HCT116 (cell line): ENCODE measurements around the gene LIMS2. TPM values are rescaled to one million over a fixed set of nuclear protein-coding genes. Genes with fewer than 3 reads are reported as not detected.

Source experiments
- ATAC-seq: fragments of 200-7000 bp; cut with Tn5 transposase; 2 replicates; pipeline ENCODE4 v1.9.1; 2020; ENCODE audit warnings: mild to moderate bottlenecking, moderate library complexity
- BruUV-seq: library from RNA; stranded (reverse); fragments of 400-500 nt; replicated peaks from 2 replicates; lab custom pipeline; 2021; lab: Mats Ljungman, UMichigan
- CTCF ChIA-PET: fragments of 300-600 bp; sonication (Branson Sonifier 250); formaldehyde crosslinking; loops from one replicate; lab custom pipeline; 2021; ENCODE audit warnings: antibody characterized with exemption; lab: Charles Lee
- POLR2A ChIA-PET: fragments of 300-600, 350-600 bp; sonication (Branson Sonifier 250); formaldehyde crosslinking; loops from one replicate; lab custom pipeline; 2021; ENCODE audit warnings: antibody characterized with exemption; lab: Charles Lee
- RAD21 ChIA-PET, 2 experiments: fragments of 300-600 bp; sonication (Branson Sonifier 250); formaldehyde crosslinking; loops; one replicate each; lab custom pipeline; 2023; ENCODE audit warnings: low total read pairs in 2 of 2; ENCODE audit not compliant: uncharacterized antibody in 2 of 2, unreplicated experiment in 2 of 2, low non-redundant PET in 1 of 2; lab: Charles Lee
- DNase-seq: peaks from one replicate; pipeline ENCODE4 v3.0.0-alpha.2; 2010; ENCODE audit warnings: low read depth, low spot score
- H2AFZ ChIP-seq: fragments of 200-600 bp; shearing (Covaris generic), sonication (generic); 2 replicates; pipeline ENCODE4 v1.6.1; 2017; ENCODE audit warnings: low read depth, mixed run types, mixed read lengths, antibody characterized with exemption, low read length; ENCODE audit not compliant: poor library complexity, severe bottlenecking
- H3K27ac ChIP-seq: 2 replicates; pipeline ENCODE4 v1.5.1; 2012; ENCODE audit warnings: low read depth, low read length
- H3K27me3 ChIP-seq: fragments of 200-600 bp; sonication (generic); 2 replicates; pipeline ENCODE4 v1.6.1; 2016; ENCODE audit warnings: mixed run types, low read length, mixed read lengths; ENCODE audit not compliant: insufficient read depth
- H3K36me3 ChIP-seq, 2 experiments: fragments of 200-500 bp in 1 of 2; fragments of 200-600 bp in 1 of 2; sonication (Bioruptor generic) in 1 of 2; sonication (generic) in 1 of 2; 2 replicates each; pipeline versions ENCODE4 v1.5.1 to v1.6.1; 2014 to 2016; ENCODE audit warnings: low read length in 2 of 2, inconsistent platforms in 1 of 2, mixed read lengths in 1 of 2, mixed run types in 1 of 2; ENCODE audit not compliant: insufficient read depth in 2 of 2, control insufficient read depth in 1 of 2
- H3K4me1 ChIP-seq, 2 experiments: fragments of 200-600 bp in 1 of 2; sonication (generic) in 1 of 2; 2 replicates each; pipeline versions ENCODE4 v1.5.1 to v1.6.1; 2012 to 2017; ENCODE audit warnings: low read length in 2 of 2, inconsistent platforms in 1 of 2, mild to moderate bottlenecking in 1 of 2, mixed read lengths in 1 of 2, mixed run types in 1 of 2, moderate library complexity in 1 of 2; ENCODE audit not compliant: insufficient read depth in 2 of 2, control insufficient read depth in 1 of 2
- H3K4me2 ChIP-seq: fragments of 200-600 bp; sonication (generic); 2 replicates; pipeline ENCODE4 v1.6.1; 2017; ENCODE audit warnings: mixed run types, low read length, mixed read lengths
- H3K4me3 ChIP-seq, 2 experiments: fragments of 200-600 bp in 1 of 2; sonication (generic) in 1 of 2; replicated peaks in 1 of 2; 2 replicates each; pipeline ENCODE4 v1.5.1; 2011 to 2016; ENCODE audit warnings: low read length in 2 of 2, control low read depth in 1 of 2, low read depth in 1 of 2, mild to moderate bottlenecking in 1 of 2, mixed read lengths in 1 of 2, mixed run types in 1 of 2
- H3K79me2 ChIP-seq: fragments of 200-600 bp; sonication (generic); 2 replicates; pipeline ENCODE4 v1.6.1; 2017; ENCODE audit warnings: mild to moderate bottlenecking, mixed run types, low read length, moderate library complexity, mixed read lengths; ENCODE audit not compliant: insufficient read depth
- H3K9ac ChIP-seq: fragments of 200-600 bp; sonication (generic); 2 replicates; pipeline ENCODE4 v1.6.1; 2016; ENCODE audit warnings: low read length, mixed read lengths
- H3K9me2 ChIP-seq: fragments of 200-600 bp; sonication (generic), shearing (Covaris generic); 2 replicates; pipeline ENCODE4 v1.6.1; 2017; ENCODE audit warnings: mixed run types, mild to moderate bottlenecking, moderate library complexity; ENCODE audit not compliant: insufficient read depth
- H3K9me3 ChIP-seq, 2 experiments: fragments of 200-500 bp in 1 of 2; fragments of 200-600 bp in 1 of 2; sonication (Bioruptor generic) in 1 of 2; sonication (generic) in 1 of 2; 2 replicates each; pipeline ENCODE4 v1.6.1; 2014 to 2017; ENCODE audit warnings: low read length in 2 of 2, mixed read lengths in 2 of 2, inconsistent platforms in 1 of 2, low read depth in 1 of 2, mild to moderate bottlenecking in 1 of 2, mixed run types in 1 of 2, moderate library complexity in 1 of 2; ENCODE audit not compliant: control insufficient read depth in 1 of 2, insufficient read depth in 1 of 2
- H4K20me1 ChIP-seq: fragments of 200-600 bp; sonication (generic), shearing (Covaris generic); 2 replicates; pipeline ENCODE4 v1.6.1; 2017; ENCODE audit warnings: mixed run types, mild to moderate bottlenecking, moderate library complexity; ENCODE audit not compliant: insufficient read depth
- ATF3 ChIP-seq: IDR thresholded peaks from 2 replicates; pipeline ENCODE4 v1.6.1; 2012
- CTCF ChIP-seq, 3 experiments: fragments of 200-600 bp in 1 of 3; sonication (generic) in 1 of 3; IDR thresholded peaks in 2 of 3; conservative IDR thresholded peaks in 1 of 3; 2 replicates each; pipeline ENCODE4 v1.5.1; 2012 to 2017; ENCODE audit warnings: low read depth in 2 of 3, low read length in 2 of 3, antibody characterized with exemption in 1 of 3, borderline replicate concordance in 1 of 3, control low read depth in 1 of 3, mild to moderate bottlenecking in 1 of 3, mixed read lengths in 1 of 3, mixed run types in 1 of 3, moderate library complexity in 1 of 3; ENCODE audit not compliant: insufficient read depth in 1 of 3
- EZH2phosphoT487 ChIP-seq: fragments of 200-600 bp; IDR thresholded peaks from 2 replicates; pipeline ENCODE4 v1.6.1; 2018; ENCODE audit warnings: antibody characterized with exemption, borderline replicate concordance
- JUND ChIP-seq: IDR thresholded peaks from 2 replicates; pipeline ENCODE4 v1.6.1; 2012
- POLR2A ChIP-seq: IDR thresholded peaks from 2 replicates; pipeline ENCODE4 v1.7.0; 2011; ENCODE audit warnings: borderline replicate concordance; ENCODE audit not compliant: insufficient read depth, insufficient read length; ENCODE audit errors: extremely low read depth
- SIN3A ChIP-seq: IDR thresholded peaks from 2 replicates; pipeline ENCODE4 v1.6.1; 2012; ENCODE audit warnings: low read depth
- YY1 ChIP-seq: IDR thresholded peaks from 2 replicates; pipeline ENCODE4 v1.6.1; 2011; ENCODE audit warnings: low read length, low read depth, moderate library complexity, mild to moderate bottlenecking; ENCODE audit not compliant: insufficient replicate concordance; ENCODE audit errors: extremely low read depth
- ZFX ChIP-seq: fragments of 450-650 bp; IDR thresholded peaks from 2 replicates; pipeline ENCODE4 v1.6.1; 2017
- intact Hi-C: fragments of 100-400 bp; cut with micrococcal nuclease; formaldehyde crosslinking; loops from 2 replicates; pipeline ENCODE4 v1.10.0; 2022
- total RNA-seq: library from RNA; stranded (reverse); gene quantifications from one replicate; pipeline ENCODE4 v1.2.1, GENCODE V29; 2021; ENCODE audit not compliant: unreplicated experiment
- TF ChIP-seq, protein P1 (sequence below): IDR thresholded peaks from 2 replicates; pipeline ENCODE4 v1.6.1; 2011; ENCODE audit warnings: mild to moderate bottlenecking, low read length, moderate library complexity; ENCODE audit not compliant: insufficient replicate concordance; ENCODE audit errors: extremely low read depth
- TF ChIP-seq, protein P2 (sequence below): IDR thresholded peaks from 2 replicates; pipeline ENCODE4 v1.6.1; 2012; ENCODE audit warnings: low read depth

The LIMS2 gene
- total RNA-seq, 1 experiment from 2014 or later = 3.7 TPM

DNA sequence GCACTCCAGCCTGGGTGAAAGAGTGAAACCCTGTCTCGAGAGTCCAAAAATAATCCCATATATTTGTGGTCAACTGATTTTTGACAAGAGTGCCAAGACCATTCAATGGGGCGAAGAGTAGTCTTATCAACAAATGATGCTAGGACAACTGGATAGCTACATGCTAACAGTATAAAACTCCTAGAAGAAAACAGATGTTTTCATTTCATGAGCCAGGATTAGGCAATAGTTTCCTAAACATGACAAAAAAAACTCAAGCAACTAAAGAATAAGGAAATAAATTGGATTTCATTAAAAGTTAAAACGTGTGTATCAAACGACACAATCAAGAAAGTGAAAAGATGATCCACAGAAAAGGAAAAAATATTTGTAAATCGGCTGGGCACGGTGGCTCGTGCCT is 6.3 kb downstream of the LIMS2 start:
- Histone ChIP-seq H3K4me1 (no peaks in the 10 kb centered on the region), H3K36me3 (no peaks in the 10 kb centered on the region), H4K20me1 (no peaks in the 10 kb centered on the region), H3K4me3 (no peak overlapping the region), H3K27me3 (no peaks in the 10 kb centered on the region), H2AFZ (no peak overlapping the region), H3K9ac (no peak overlapping the region), H3K4me2 (no peak overlapping the region), H3K9me3 (no peaks in the 10 kb centered on the region), H3K9me2 (no peaks in the 10 kb centered on the region), H3K79me2 (no peaks in the 10 kb centered on the region), H3K27ac (no peak overlapping the region)
- TF ChIP-seq, protein P1, sequence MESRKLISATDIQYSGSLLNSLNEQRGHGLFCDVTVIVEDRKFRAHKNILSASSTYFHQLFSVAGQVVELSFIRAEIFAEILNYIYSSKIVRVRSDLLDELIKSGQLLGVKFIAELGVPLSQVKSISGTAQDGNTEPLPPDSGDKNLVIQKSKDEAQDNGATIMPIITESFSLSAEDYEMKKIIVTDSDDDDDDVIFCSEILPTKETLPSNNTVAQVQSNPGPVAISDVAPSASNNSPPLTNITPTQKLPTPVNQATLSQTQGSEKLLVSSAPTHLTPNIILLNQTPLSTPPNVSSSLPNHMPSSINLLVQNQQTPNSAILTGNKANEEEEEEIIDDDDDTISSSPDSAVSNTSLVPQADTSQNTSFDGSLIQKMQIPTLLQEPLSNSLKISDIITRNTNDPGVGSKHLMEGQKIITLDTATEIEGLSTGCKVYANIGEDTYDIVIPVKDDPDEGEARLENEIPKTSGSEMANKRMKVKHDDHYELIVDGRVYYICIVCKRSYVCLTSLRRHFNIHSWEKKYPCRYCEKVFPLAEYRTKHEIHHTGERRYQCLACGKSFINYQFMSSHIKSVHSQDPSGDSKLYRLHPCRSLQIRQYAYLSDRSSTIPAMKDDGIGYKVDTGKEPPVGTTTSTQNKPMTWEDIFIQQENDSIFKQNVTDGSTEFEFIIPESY = no peak
- TF ChIP-seq ZFX (no peak), EZH2phosphoT487 (no peak)
- DNase-seq (no peak), ATAC-seq (no peak)
- BruUV-seq = no TSS peak
- POLR2A ChIA-PET = no interaction called here
- CTCF ChIA-PET = no interaction called here
- RAD21 ChIA-PET = no interaction called here
- intact Hi-C loops = no loop called here

GRCh38 chr2:127665267-127665893 is 9.9 kb downstream of the LIMS2 start:
- POLR2A ChIA-PET = no interaction called here

More at GRCh38 chr2:127665267-127665893, 9.9 kb downstream of the LIMS2 start:
- DNase-seq (no peak), ATAC-seq (no peak)
- Histone ChIP-seq H3K4me3 (no peak overlapping the region), H4K20me1 (no peaks in the 10 kb centered on the region), H3K9ac (no peak overlapping the region), H3K27me3 (no peaks in the 10 kb centered on the region), H2AFZ (no peak overlapping the region), H3K36me3 (no peaks in the 10 kb centered on the region), H3K9me3 (no peaks in the 10 kb centered on the region; a peak in 1 of 4 replicates), H3K4me2 (no peak overlapping the region), H3K27ac (no peak overlapping the region), H3K9me2 (no peaks in the 10 kb centered on the region), H3K4me1 (peaks cover 0 to 8% of the 10 kb centered on the region in 2 experiments; a peak in 1 of 4 replicates), H3K79me2 (no peaks in the 10 kb centered on the region)
- no TSS peak for BruUV-seq
- ChIA-PET CTCF (no interaction called here), RAD21 (no interaction called here)
- TF ChIP-seq, protein P2, sequence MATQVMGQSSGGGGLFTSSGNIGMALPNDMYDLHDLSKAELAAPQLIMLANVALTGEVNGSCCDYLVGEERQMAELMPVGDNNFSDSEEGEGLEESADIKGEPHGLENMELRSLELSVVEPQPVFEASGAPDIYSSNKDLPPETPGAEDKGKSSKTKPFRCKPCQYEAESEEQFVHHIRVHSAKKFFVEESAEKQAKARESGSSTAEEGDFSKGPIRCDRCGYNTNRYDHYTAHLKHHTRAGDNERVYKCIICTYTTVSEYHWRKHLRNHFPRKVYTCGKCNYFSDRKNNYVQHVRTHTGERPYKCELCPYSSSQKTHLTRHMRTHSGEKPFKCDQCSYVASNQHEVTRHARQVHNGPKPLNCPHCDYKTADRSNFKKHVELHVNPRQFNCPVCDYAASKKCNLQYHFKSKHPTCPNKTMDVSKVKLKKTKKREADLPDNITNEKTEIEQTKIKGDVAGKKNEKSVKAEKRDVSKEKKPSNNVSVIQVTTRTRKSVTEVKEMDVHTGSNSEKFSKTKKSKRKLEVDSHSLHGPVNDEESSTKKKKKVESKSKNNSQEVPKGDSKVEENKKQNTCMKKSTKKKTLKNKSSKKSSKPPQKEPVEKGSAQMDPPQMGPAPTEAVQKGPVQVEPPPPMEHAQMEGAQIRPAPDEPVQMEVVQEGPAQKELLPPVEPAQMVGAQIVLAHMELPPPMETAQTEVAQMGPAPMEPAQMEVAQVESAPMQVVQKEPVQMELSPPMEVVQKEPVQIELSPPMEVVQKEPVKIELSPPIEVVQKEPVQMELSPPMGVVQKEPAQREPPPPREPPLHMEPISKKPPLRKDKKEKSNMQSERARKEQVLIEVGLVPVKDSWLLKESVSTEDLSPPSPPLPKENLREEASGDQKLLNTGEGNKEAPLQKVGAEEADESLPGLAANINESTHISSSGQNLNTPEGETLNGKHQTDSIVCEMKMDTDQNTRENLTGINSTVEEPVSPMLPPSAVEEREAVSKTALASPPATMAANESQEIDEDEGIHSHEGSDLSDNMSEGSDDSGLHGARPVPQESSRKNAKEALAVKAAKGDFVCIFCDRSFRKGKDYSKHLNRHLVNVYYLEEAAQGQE = no peak
- TF ChIP-seq JUND (no peak), POLR2A (no peak), ZFX (no peak), SIN3A (no peak), YY1 (no peak), ATF3 (no peak), CTCF (IDR thresholded peaks at IDR 0.05 in 2 of 3, conservative IDR thresholded peaks at IDR 0.05 in 1 of 3; ENCODE audit: borderline replicate concordance in 1 of 3, insufficient read depth in 1 of 3, low read depth in 2 of 3, low read length in 2 of 3) (no peak)
- intact Hi-C loops = no loop called here
